ENCODE results near the gene RPS19BP1. TPM values are rescaled to one million over a fixed set of nuclear protein-coding genes. Genes with fewer than 3 reads are reported as not detected.

The RPS19BP1 gene
- total and polyA plus RNA-seq, 2 of the 8 experiments (the other 6 are each of a cell fraction or from before 2014, with no cell fraction given) = 77.9 to 97.9 TPM

- no peak for TF ChIP-seq CHD7 (IDR thresholded peaks at IDR 0.05; ENCODE audit: insufficient replicate concordance, low read length)
Measured at GRCh38 chr22:39537975-39538374, 5.4 kb upstream of the RPS19BP1 start (continued).
